Right renal cortex interstitium (tissue), 3 donors: Measurements from ENCODE around the gene ZNF136. TPM values are rescaled to one million over a fixed set of nuclear protein-coding genes. Genes with fewer than 3 reads are reported as not detected.

ENCODE experiments used
- DNase-seq, 3 donors: peaks; one replicate each; pipeline ENCODE4 v3.0.0-alpha.2; 2013; ENCODE audit warnings: low read depth in 3 of 3, low spot score in 2 of 3
- polyA plus RNA-seq, 3 donors: library from polyadenylated mRNA; unstranded; fragments of 120-200 nt; gene quantifications; one replicate each; pipeline ENCODE4 v1.2.1, GENCODE V29; 2013; ENCODE audit not compliant: insufficient read length in 3 of 3

The ZNF136 gene
- polyA plus RNA-seq = 10 to 100 TPM; 19.5 to 21.4 (median 20.2) TPM

- peak in 2 of 3 donors; percentile 87 to 94 for DNase-seq
Observed at GRCh38 chr19:12162882-12163806, at the start of gene ZNF136. ZNF136 (plus strand) TSS chr19:12163096; CDS start chr19:12163204, 108 bp downstream.

GRCh38 chr19:12113121-12113520 is 49.8 kb upstream of the ZNF136 start:
- DNase-seq = no peak

- DNase-seq = no peak
Observed at GRCh38 chr19:12117201-12117970, 45.5 kb upstream of the ZNF136 start.

DNA sequence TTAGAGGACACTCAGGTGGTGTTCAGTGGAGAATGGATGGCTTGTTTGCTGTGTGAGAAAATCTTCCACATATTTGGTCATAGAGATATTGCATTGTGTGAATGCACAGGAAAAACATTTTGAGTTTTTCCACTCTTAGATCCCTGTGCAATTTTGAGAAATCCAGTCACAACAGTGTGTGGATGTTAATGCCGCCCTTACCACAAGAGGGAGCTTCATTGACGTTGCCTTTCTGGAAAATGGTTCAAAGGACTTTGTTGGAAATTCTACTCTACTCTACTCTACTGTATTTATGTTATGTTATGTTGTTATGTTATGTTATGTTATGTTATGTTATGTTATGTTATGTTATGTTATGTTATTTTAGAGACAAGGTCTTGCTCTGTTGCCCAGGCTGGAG is 36.2 kb upstream of the ZNF136 start:
- no peak for DNase-seq

GRCh38 chr19:12133069-12133468 is 29.8 kb upstream of the ZNF136 start:
- DNase-seq = no peak

- DNase-seq = no peak
Observed at GRCh38 chr19:12137221-12137940, 25.5 kb upstream of the ZNF136 start.

DNA sequence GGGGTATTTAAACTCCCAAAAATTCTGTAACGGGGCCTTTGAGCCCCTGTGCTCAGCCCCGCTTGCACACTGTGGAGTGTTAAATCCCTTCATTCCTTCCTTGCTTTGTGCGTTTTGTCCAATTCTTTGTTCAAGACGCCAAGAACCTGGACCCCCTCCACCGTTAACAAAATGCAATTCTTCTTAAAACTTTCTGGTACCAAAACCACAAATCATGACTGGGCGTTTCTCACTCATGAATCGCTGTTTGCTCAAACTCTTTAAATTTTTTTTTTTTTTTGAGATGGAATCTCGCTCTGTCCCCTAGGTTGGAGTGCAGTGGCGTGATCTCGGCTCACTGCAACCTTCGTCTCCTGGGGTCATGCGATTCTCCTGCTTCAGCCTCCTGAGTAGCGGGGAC is 23.6 kb upstream of the ZNF136 start:
- DNase-seq = no peak

DNA sequence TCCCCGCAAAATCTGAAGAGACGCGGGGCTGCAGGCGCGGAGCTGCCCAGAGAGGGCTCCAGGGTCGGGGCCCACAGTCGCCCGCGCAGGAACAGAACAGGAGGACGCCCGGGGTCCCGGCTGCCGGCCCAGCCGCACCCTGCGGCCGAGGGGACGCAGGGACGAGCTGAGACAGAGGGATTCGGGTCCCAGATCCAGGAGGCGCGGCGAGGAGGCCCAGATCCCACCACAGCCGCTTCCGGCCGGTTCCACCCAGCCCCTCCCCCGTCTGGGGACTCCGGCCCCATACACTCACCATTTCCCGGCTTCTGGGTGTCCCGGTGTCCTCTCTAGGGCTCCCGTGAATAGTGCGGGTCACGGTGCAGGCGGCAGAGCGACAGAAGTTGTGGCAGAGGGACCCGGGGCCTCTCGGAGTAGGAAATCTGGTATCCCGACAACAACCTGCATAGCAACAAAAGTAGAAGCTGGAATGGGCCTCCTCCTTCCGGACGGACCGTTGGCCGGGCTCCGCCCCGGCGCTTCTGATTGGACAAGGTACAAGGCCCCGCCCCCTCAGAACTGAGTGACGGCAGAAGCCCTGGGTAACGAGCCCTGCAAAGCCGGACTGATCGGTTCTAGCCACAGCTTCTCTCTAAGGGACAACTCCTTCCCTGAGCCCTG is 22.9 kb upstream of the ZNF136 start, which contains the start of gene ZNF20:
Gene ZNF20, minus strand, starts transcription at position 466 of the 660 bp plus-strand sequence. Its CDS starts 168 bp downstream, at position 298.
- peak; percentile 92 to 97 (median 94) for DNase-seq

GRCh38 chr19:12140545-12141404 is 22.1 kb upstream of the ZNF136 start:
- DNase-seq = peak in 1 of 3 donors; percentile 73

DNA sequence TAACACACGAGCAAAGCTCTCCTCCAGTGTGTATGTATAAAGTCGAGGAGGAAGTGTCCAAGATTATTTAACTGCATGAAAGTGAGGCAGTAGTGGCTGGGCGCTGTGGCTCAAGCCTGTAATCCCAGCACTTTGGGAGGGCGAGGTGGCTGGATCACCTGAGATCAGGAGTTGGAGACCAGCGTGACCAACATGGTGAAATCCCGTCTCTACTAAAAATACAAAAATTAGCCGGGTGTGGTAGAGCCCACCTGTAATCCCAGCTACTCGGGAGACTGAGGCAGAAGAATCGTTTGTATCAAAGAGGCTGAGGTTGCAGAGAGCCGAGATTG is 21.5 kb upstream of the ZNF136 start:
- DNase-seq = no peak

DNA sequence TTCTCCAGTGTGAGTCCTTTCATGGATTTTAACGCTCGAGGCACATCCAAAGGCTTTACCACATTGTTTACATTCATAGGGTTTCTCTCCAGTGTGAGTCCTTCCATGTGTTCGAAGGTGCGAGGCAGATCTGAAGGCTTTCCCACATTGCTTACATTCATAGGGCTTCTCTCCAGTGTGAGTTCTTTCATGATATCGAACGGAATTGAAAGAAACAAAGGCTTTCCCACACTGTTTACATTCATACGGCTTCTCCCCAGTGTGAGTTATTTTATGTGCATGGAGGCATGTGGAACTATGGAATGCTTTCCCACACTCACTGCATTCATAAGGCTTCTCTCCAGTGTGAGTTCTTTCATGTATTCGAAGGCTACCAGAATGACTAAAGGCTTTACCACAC is 17.5 kb upstream of the ZNF136 start:
- DNase-seq = no peak

- DNase-seq = no peak
Observed at GRCh38 chr19:12155324-12155860, 7.5 kb upstream of the ZNF136 start.

DNA sequence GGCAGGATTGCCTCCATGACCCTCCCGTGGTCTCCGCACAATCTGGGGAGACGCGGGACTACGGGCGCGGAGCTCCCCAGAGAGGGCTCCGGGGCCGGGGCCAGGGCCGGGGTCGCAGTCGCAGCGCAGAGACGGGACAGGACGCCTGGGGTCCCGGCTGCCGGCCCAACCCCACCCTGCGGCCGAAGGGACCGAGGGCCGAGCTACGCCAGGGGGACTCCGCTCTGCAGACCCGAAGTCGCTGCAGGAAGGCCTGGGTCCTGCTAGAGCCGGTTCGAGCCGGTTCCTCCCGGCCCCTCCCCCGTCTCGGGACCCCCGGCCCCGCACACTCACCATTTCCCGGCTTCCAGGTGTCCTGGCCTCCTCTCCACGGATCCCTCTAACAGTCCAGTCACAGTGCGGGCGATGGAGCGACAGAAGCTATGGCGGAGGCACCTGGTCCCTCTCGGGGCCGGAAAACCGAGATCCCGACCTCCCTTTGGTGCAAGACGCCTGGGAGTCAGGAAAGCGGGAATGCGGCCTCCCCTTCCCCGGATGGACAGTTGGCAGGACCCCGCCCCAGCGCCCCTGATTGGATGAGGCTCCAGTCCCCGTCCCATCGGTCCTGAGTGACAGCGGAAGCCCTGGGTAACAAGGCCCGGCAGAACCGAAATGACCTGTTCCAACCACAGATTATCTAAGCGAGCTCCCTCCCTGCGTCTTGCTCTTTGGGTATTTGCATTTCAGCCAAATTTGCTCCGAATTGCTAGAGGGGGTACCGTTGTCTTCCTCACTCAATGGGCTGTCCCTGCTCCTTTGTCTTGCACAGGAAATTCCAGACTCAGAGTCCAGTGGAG is 6.5 kb upstream of the ZNF136 start, which contains the start of gene ZNF625:
Gene ZNF625, minus strand, starts transcription at position 512 of the 836 bp plus-strand sequence. Its CDS starts 176 bp downstream, at position 336.
- DNase-seq = peak in 2 of 3 donors; percentile 84 to 88

GRCh38 chr19:12159773-12160414 is 3.0 kb upstream of the ZNF136 start:
- DNase-seq = no peak

- DNase-seq = no peak
Observed at GRCh38 chr19:12162513-12162881, 399 bp upstream of the ZNF136 start.

DNA sequence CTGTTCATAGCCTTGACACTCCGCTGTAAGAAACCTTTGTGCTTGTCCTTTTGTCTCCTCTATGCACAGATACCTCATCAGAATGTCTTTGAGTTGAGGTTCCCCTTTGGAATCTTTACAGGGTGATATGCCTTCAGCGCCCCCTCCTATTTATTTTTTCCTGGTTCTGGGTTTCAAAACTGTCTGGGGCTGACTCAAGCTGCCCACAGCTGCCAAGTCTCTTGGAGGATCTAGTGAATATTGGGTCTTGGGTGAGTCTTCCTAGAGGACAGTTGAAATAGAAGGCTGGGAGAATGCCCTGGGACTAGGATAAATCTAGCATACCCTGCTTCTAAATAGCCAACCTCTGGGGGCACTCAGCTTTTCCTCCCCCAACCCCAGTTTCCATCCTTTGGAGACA is 930 bp downstream of the ZNF136 start:
- no peak for DNase-seq

- DNase-seq = no peak
Observed at GRCh38 chr19:12166626-12167025, 3.7 kb downstream of the ZNF136 start.

DNA sequence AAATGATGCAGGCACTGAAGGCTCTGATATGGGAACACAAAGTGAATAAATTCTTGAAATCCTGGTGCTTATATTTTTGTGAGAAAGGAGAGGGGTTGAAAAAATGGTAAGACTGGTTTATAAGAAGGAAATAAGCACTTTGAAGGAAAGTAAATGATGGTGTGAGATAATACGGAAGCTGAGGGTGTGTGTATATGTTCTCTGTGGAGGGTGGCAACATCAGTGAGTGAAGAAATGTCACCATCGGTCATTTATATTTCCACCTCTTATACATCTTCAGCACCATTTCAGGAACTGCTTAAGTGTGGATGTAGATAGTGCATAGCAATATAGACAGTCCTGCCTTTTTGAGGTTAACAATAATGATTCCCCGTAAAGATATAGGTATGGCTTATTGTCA is 17.5 kb downstream of the ZNF136 start:
- DNase-seq = no peak
